K562 (cell line): ENCODE data around the gene HGD. TPM values are rescaled to one million over a fixed set of nuclear protein-coding genes. Genes with fewer than 3 reads are reported as not detected.

Experiments used
- ARNT ChIP-seq, 2 experiments: fragments of 450-650 bp; IDR thresholded peaks; 2 replicates each; pipeline ENCODE4 v1.6.1; 2016; ENCODE audit warnings: mild to moderate bottlenecking in 1 of 2
- BHLHE40 ChIP-seq: IDR thresholded peaks from 2 replicates; pipeline ENCODE4 v1.6.1; 2011; ENCODE audit warnings: low read length, improper control_type of control experiment
- BRD9 ChIP-seq: fragments of 450-650 bp; IDR thresholded peaks from 2 replicates; pipeline ENCODE4 v1.6.1; 2018; ENCODE audit warnings: low read depth; ENCODE audit not compliant: partially characterized antibody
- CBFA2T3 ChIP-seq: fragments of 450-650 bp; IDR thresholded peaks from 2 replicates; pipeline ENCODE4 v1.6.1; 2017
- CTCF ChIP-seq, 3 experiments: IDR thresholded peaks in 2 of 3; conservative IDR thresholded peaks in 1 of 3; 2 replicates each; pipeline ENCODE4 v1.5.1; 2011 to 2012; ENCODE audit warnings: low read length in 3 of 3, mild to moderate bottlenecking in 3 of 3, control low read depth in 2 of 3, improper control_type of control experiment in 1 of 3, inconsistent platforms in 1 of 3, low read depth in 1 of 3, mixed read lengths in 1 of 3, moderate library complexity in 1 of 3; ENCODE audit not compliant: insufficient read depth in 2 of 3
- ELF1 ChIP-seq: fragments of 200-800 bp; sonication (Bioruptor generic); IDR thresholded peaks from 2 replicates; pipeline ENCODE4 v1.6.1; 2016; ENCODE audit warnings: missing genetic modification characterization, missing compliant biosample characterization
- GABPA ChIP-seq: fragments of 200-800 bp; sonication (Bioruptor generic); conservative IDR thresholded peaks from 2 replicates; pipeline ENCODE4 v1.6.1; 2016; ENCODE audit warnings: low read depth, missing genetic modification characterization, missing compliant biosample characterization
- HINFP ChIP-seq: fragments of 450-650 bp; conservative IDR thresholded peaks from 2 replicates; pipeline ENCODE4 v1.6.1; 2016; ENCODE audit warnings: missing genetic modification characterization, low read depth, mild to moderate bottlenecking, control low read depth, missing compliant biosample characterization
- HMGXB4 ChIP-seq: sonication (generic); formaldehyde crosslinking; IDR thresholded peaks from 2 replicates; pipeline ENCODE4 v1.8.1; 2023; ENCODE audit warnings: mild to moderate bottlenecking, missing genetic modification reagents
- NKRF ChIP-seq: fragments of 450-650 bp; IDR thresholded peaks from 2 replicates; pipeline ENCODE4 v1.6.1; 2016; ENCODE audit warnings: borderline replicate concordance
- SNIP1 ChIP-seq: fragments of 450-650 bp; IDR thresholded peaks from 2 replicates; pipeline ENCODE4 v1.7.1; 2017; ENCODE audit warnings: low read depth, mild to moderate bottlenecking
- TAF7 ChIP-seq: fragments of 450-650 bp; IDR thresholded peaks from 2 replicates; pipeline ENCODE4 v1.6.1; 2016; ENCODE audit warnings: missing genetic modification characterization, missing compliant biosample characterization
- TBP ChIP-seq: optimal IDR thresholded peaks from 2 replicates; pipeline ENCODE3; 2011; ENCODE audit warnings: low read depth, low read length, improper control_type of control experiment
- TFE3 ChIP-seq: fragments of 450-650 bp; formaldehyde crosslinking; IDR thresholded peaks from 2 replicates; pipeline ENCODE4 v1.4.0; 2020; ENCODE audit warnings: mild to moderate bottlenecking, mixed read lengths
- VEZF1 ChIP-seq: fragments of 200-800 bp; sonication (Bioruptor generic); IDR thresholded peaks from 2 replicates; pipeline ENCODE4 v1.6.1; 2017; ENCODE audit warnings: missing genetic modification characterization, missing compliant biosample characterization
- ZNF175 ChIP-seq: fragments of 200-800 bp; sonication (Bioruptor generic); IDR thresholded peaks from 2 replicates; pipeline ENCODE4 v1.6.1; 2016; ENCODE audit warnings: low read depth, mild to moderate bottlenecking, missing genetic modification characterization, missing compliant biosample characterization
- ZNF766 ChIP-seq: fragments of 200-800 bp; sonication (Bioruptor generic); conservative IDR thresholded peaks from 2 replicates; pipeline ENCODE4 v1.6.1; 2016; ENCODE audit warnings: missing genetic modification characterization, missing compliant biosample characterization
- polyA plus RNA-seq, 8 experiments: library from polyadenylated mRNA; depleted of rRNA in 4 of 8; stranded (reverse) in 5 of 8; unstranded in 3 of 8; fragments of >200 nt; fragmentation: Nextera tagmentation in 2 of 8; fragmentation: Illumina TruSeq in 1 of 8; extraction: Ambion mirVana in 2 of 8; extraction: Trizol in 1 of 8; gene quantifications; 2 replicates each; pipeline versions ENCODE4 v1.2.1 to v1.2.3, GENCODE V29; 2011 to 2014; ENCODE audit warnings: inconsistent platforms in 1 of 8, missing spikeins in 1 of 8
- total RNA-seq, 7 experiments: library from RNA; depleted of rRNA in 6 of 7; stranded (reverse); fragments of >200 nt in 6 of 7; fragmentation: Illumina TruSeq in 2 of 7; extraction: Trizol in 2 of 7; gene quantifications; 2 replicates each; pipeline versions ENCODE4 v1.2.1 to v1.2.3, GENCODE V29; 2011 to 2021; ENCODE audit warnings: low replicate concordance in 1 of 7

Gene HGD
- total and polyA plus RNA-seq, 9 of the 15 experiments (the other 6 are each of a cell fraction or from before 2014, with no cell fraction given): 0.08 to 0.25 (median 0.17) TPM; not detected in 4

- TF ChIP-seq CTCF (IDR thresholded peaks at IDR 0.05 in 2 of 3, conservative IDR thresholded peaks at IDR 0.05 in 1 of 3; ENCODE audit: insufficient read depth in 2 of 3, low read depth in 1 of 3, low read length in 3 of 3) (peak in 1 of 3 experiments; percentile 9; a peak in 1 of 6 replicates), BHLHE40 (peak; percentile 70), ELF1 (tag) (no peak), GABPA (peak; percentile 72), NKRF (no peak), BRD9 (peak; percentile 22), HMGXB4 (CRISPR knock-in tag) (no peak), TBP (peak; percentile 15), ZNF175 (peak; percentile 5; the same call in 1 of the 2 replicates), VEZF1 (CRISPR knock-in tag) (peak; percentile 38; the same call in 1 of the 2 replicates), HINFP (tag) (0 out of 2 replicates have a peak, but pooled peaks have one; percentile 4), ZNF766 (peak; percentile 74; the same call in 1 of the 2 replicates), CBFA2T3 (peak; percentile 31; the same call in 1 of the 2 replicates), TFE3 (CRISPR knock-in tag) (no peak), SNIP1 (no peak), TAF7 (tag) (no peak), ARNT (IDR thresholded peaks at IDR 0.05) (0 out of 4 replicates have a peak, but pooled peaks of 1 of the 2 experiments have one; percentile 34)
These were observed 39.6 kb downstream of the HGD start (continued) for GRCh38 chr3:120642368-120642948.
